Osteoblast (primary cell): Measurements from ENCODE around the gene SAG. TPM values are rescaled to one million over a fixed set of nuclear protein-coding genes. Genes with fewer than 3 reads are reported as not detected.

Experiments used
- DNase-seq: peaks from one replicate; pipeline ENCODE4 v3.0.0; 2011; ENCODE audit warnings: low spot score, mixed read lengths; ENCODE audit not compliant: insufficient read length; ENCODE audit errors: missing footprints
- H2AFZ ChIP-seq: 2 replicates; pipeline ENCODE4 v1.6.0; 2011; ENCODE audit warnings: mild to moderate bottlenecking, low read length
- H3K27ac ChIP-seq: 2 replicates; pipeline ENCODE4 v1.5.1; 2011; ENCODE audit warnings: mild to moderate bottlenecking, low read depth, low read length, moderate library complexity
- H3K27me3 ChIP-seq: 2 replicates; pipeline ENCODE4 v1.6.0; 2012; ENCODE audit warnings: mild to moderate bottlenecking, control low read depth, inconsistent platforms, low read length, moderate library complexity; ENCODE audit not compliant: insufficient read depth
- H3K36me3 ChIP-seq: 2 replicates; pipeline ENCODE4 v1.5.1; 2011; ENCODE audit warnings: mild to moderate bottlenecking, low read length, control low read depth, moderate library complexity; ENCODE audit not compliant: insufficient read depth
- H3K4me1 ChIP-seq: 2 replicates; pipeline ENCODE4 v1.5.1; 2011; ENCODE audit warnings: mild to moderate bottlenecking, low read length, control low read depth, moderate library complexity; ENCODE audit not compliant: insufficient read depth
- H3K4me2 ChIP-seq: 2 replicates; pipeline ENCODE4 v1.6.0; 2011; ENCODE audit warnings: mild to moderate bottlenecking, low read length; ENCODE audit not compliant: insufficient read depth
- H3K4me3 ChIP-seq: fragments of 200-600 bp; sonication (generic); 3 replicates; pipeline ENCODE4 v1.5.1; 2012; ENCODE audit warnings: mild to moderate bottlenecking, low read length, inconsistent platforms; ENCODE audit not compliant: insufficient read depth
- H3K79me2 ChIP-seq: 2 replicates; pipeline ENCODE4 v1.6.0; 2012; ENCODE audit warnings: mild to moderate bottlenecking, low read length, control low read depth, inconsistent platforms; ENCODE audit not compliant: insufficient read depth
- H3K9me3 ChIP-seq: 2 replicates; pipeline ENCODE4 v1.5.1; 2011; ENCODE audit warnings: low read depth, low read length, control low read depth
- H4K20me1 ChIP-seq: 2 replicates; pipeline ENCODE4 v1.6.0; 2012; ENCODE audit warnings: mild to moderate bottlenecking, low read length, control low read depth; ENCODE audit not compliant: insufficient read depth
- CTCF ChIP-seq: IDR thresholded peaks from 2 replicates; pipeline ENCODE4 v1.5.1; 2011; ENCODE audit warnings: mild to moderate bottlenecking, low read depth, low read length, moderate library complexity; ENCODE audit errors: extremely low read depth
- total RNA-seq: library from RNA; depleted of rRNA; stranded (reverse); fragments of >200 nt; gene quantifications from 2 replicates; pipeline ENCODE4 v1.2.3, GENCODE V29; 2012

SAG gene
- total RNA-seq, 1 donor = not detected

- no peaks in the 10 kb centered on the region for H4K20me1 ChIP-seq
- H3K36me3 ChIP-seq = no peaks in the 10 kb centered on the region
- no peak overlapping the region for H3K4me2 ChIP-seq
- no peak for DNase-seq
- no peaks in the 10 kb centered on the region for H3K27me3 ChIP-seq
- H3K79me2 ChIP-seq = no peaks in the 10 kb centered on the region
- no peak for TF ChIP-seq CTCF
- H3K4me1 ChIP-seq = peaks cover 15% of the 10 kb centered on the region
- no peaks in the 10 kb centered on the region for H3K9me3 ChIP-seq
- H3K27ac ChIP-seq = no peak overlapping the region
- H3K4me3 ChIP-seq = no peak overlapping the region
- no peak overlapping the region for H2AFZ ChIP-seq
Measured at GRCh38 chr2:233346930-233347329, 39.3 kb downstream of the SAG start.

GRCh38 chr2:233349005-233349998, 41.7 kb downstream of the SAG start:
- Histone ChIP-seq H3K4me3 (no peak overlapping the region), H3K27me3 (no peaks in the 10 kb centered on the region), H3K9me3 (no peaks in the 10 kb centered on the region), H3K79me2 (no peaks in the 10 kb centered on the region), H2AFZ (no peak overlapping the region), H3K4me1 (peaks cover 19% of the 10 kb centered on the region), H3K36me3 (no peaks in the 10 kb centered on the region), H3K27ac (no peak overlapping the region), H3K4me2 (no peak overlapping the region), H4K20me1 (no peaks in the 10 kb centered on the region)
- no peak for TF ChIP-seq CTCF
- DNase-seq = no peak

- peak overlapping the region; percentile 12 for H3K4me3 ChIP-seq
- H4K20me1 ChIP-seq = peaks cover 4% of the 10 kb centered on the region
- peak overlapping the region; percentile 13 for H2AFZ ChIP-seq
- H3K4me1 ChIP-seq = peaks cover 25% of the 10 kb centered on the region
- H3K4me2 ChIP-seq = peak overlapping the region; percentile 49
- H3K27me3 ChIP-seq = no peaks in the 10 kb centered on the region
- peak overlapping the region; percentile 29 for H3K27ac ChIP-seq
- no peak for TF ChIP-seq CTCF
- peaks cover 6% of the 10 kb centered on the region for H3K79me2 ChIP-seq
- peak; percentile 98 for DNase-seq
- no peaks in the 10 kb centered on the region for H3K9me3 ChIP-seq
- no peaks in the 10 kb centered on the region for H3K36me3 ChIP-seq
Measured at GRCh38 chr2:233350708-233351107, 43.1 kb downstream of the SAG start.

GRCh38 chr2:233351423-233351822, 43.8 kb downstream of the SAG start:
- no peak overlapping the region for H2AFZ ChIP-seq
- H4K20me1 ChIP-seq = peaks cover 7% of the 10 kb centered on the region
- no peaks in the 10 kb centered on the region for H3K27me3 ChIP-seq
- peak overlapping the region; percentile 49 for H3K4me2 ChIP-seq
- no peak for DNase-seq
- no peak for TF ChIP-seq CTCF
- H3K27ac ChIP-seq = peak overlapping the region; percentile 29
- peaks cover 10% of the 10 kb centered on the region for H3K79me2 ChIP-seq
- no peaks in the 10 kb centered on the region for H3K36me3 ChIP-seq
- peaks cover 25% of the 10 kb centered on the region for H3K4me1 ChIP-seq
- H3K9me3 ChIP-seq = no peaks in the 10 kb centered on the region
- no peak overlapping the region for H3K4me3 ChIP-seq
